HEK293 (cell line): ENCODE data around the gene ZNF319.

Experiments
- CTCF ChIA-PET: fragments of 350-600 bp; formaldehyde crosslinking; extraction: SDS; loops from one replicate; lab custom pipeline; 2021; ENCODE audit warnings: antibody characterized with exemption; lab: Yijun Ruan, JAX
- POLR2A ChIA-PET: fragments of 300-600 bp; formaldehyde crosslinking; extraction: SDS; loops from one replicate; lab custom pipeline; 2020; ENCODE audit warnings: antibody characterized with exemption, inconsistent platforms; lab: Yijun Ruan, JAX
- H3K27ac ChIP-seq: fragments of 200-500 bp; sonication (Bioruptor generic); 2 replicates; pipeline ENCODE4 v1.5.1; 2014; ENCODE audit warnings: low read depth, low read length, control low read depth, inconsistent platforms; ENCODE audit errors: extremely low read depth
- H3K36me3 ChIP-seq, 2 experiments: fragments of 200-500 bp in 1 of 2; sonication (Bioruptor generic) in 1 of 2; 1 replicate in 1 of 2; 2 replicates in 1 of 2; pipeline ENCODE4 v1.5.1; 2014 to 2017; ENCODE audit warnings: inconsistent platforms in 2 of 2, low read length in 2 of 2; ENCODE audit not compliant: control insufficient read depth in 2 of 2, insufficient read depth in 1 of 2
- H3K4me1 ChIP-seq: fragments of 200-500 bp; sonication (Bioruptor generic); 2 replicates; pipeline ENCODE4 v1.5.1; 2014; ENCODE audit warnings: mild to moderate bottlenecking, low read length, inconsistent platforms; ENCODE audit not compliant: control insufficient read depth, insufficient read depth
- H3K4me3 ChIP-seq: 2 replicates; pipeline ENCODE4 v1.5.1; 2011; ENCODE audit warnings: low read depth, mild to moderate bottlenecking, control low read depth, low read length, moderate library complexity
- H3K9me3 ChIP-seq: fragments of 200-500 bp; sonication (Bioruptor generic); 2 replicates; pipeline ENCODE4 v1.5.1; 2014; ENCODE audit warnings: low read depth, low read length, inconsistent platforms; ENCODE audit not compliant: control insufficient read depth, insufficient read depth
- BCL11B ChIP-seq: fragments of 450-650 bp; formaldehyde crosslinking; IDR thresholded peaks from 2 replicates; pipeline ENCODE4 v1.5.1; 2016; ENCODE audit warnings: low read depth, missing biosample characterization, missing genetic modification characterization
- EGR2 ChIP-seq: fragments of 450-650 bp; formaldehyde crosslinking; IDR thresholded peaks from 2 replicates; pipeline ENCODE4 v1.5.1; 2016; ENCODE audit warnings: low read depth, missing biosample characterization, missing genetic modification characterization
- GFI1B ChIP-seq: fragments of 450-650 bp; formaldehyde crosslinking; IDR thresholded peaks from 2 replicates; pipeline ENCODE4 v1.5.1; 2016; ENCODE audit warnings: missing biosample characterization, missing genetic modification characterization
- HOXC10 ChIP-seq: sonication (generic); formaldehyde crosslinking; IDR thresholded peaks from 2 replicates; pipeline ENCODE4 v1.8.1; 2023; ENCODE audit warnings: mild to moderate bottlenecking, missing genetic modification reagents
- KLF10 ChIP-seq: fragments of 450-650 bp; IDR thresholded peaks from 2 replicates; pipeline ENCODE4 v1.5.1; 2018; ENCODE audit warnings: missing biosample characterization, mild to moderate bottlenecking, missing genetic modification characterization
- SCRT2 ChIP-seq: fragments of 450-650 bp; formaldehyde crosslinking; IDR thresholded peaks from 2 replicates; pipeline ENCODE4 v1.5.1; 2016; ENCODE audit warnings: missing biosample characterization, missing genetic modification characterization
- YY2 ChIP-seq: fragments of 450-650 bp; formaldehyde crosslinking; IDR thresholded peaks from 2 replicates; pipeline ENCODE4 v1.5.1; 2016; ENCODE audit warnings: missing biosample characterization, missing genetic modification characterization
- ZBTB17 ChIP-seq: fragments of 450-650 bp; formaldehyde crosslinking; IDR thresholded peaks from 2 replicates; pipeline ENCODE4 v1.5.1; 2016; ENCODE audit warnings: missing biosample characterization, missing genetic modification characterization
- ZBTB8A ChIP-seq: fragments of 450-650 bp; formaldehyde crosslinking; IDR thresholded peaks from 2 replicates; pipeline ENCODE4 v1.5.1; 2016; ENCODE audit warnings: missing biosample characterization, missing genetic modification characterization
- ZFHX2 ChIP-seq: fragments of 450-650 bp; formaldehyde crosslinking; conservative IDR thresholded peaks from 2 replicates; pipeline ENCODE4 v1.5.1; 2016; ENCODE audit warnings: missing biosample characterization, missing genetic modification characterization
- ZNF10 ChIP-seq: fragments of 450-650 bp; formaldehyde crosslinking; IDR thresholded peaks from 2 replicates; pipeline ENCODE4 v1.5.1; 2017; ENCODE audit warnings: missing biosample characterization, missing genetic modification characterization
- ZNF112 ChIP-seq: fragments of 450-650 bp; formaldehyde crosslinking; IDR thresholded peaks from 2 replicates; pipeline ENCODE4 v1.5.0; 2017; ENCODE audit warnings: missing biosample characterization, missing genetic modification characterization
- ZNF214 ChIP-seq: fragments of 450-650 bp; formaldehyde crosslinking; IDR thresholded peaks from 2 replicates; pipeline ENCODE4 v1.5.1; 2017; ENCODE audit warnings: missing biosample characterization, mild to moderate bottlenecking, missing genetic modification characterization, borderline replicate concordance
- ZNF23 ChIP-seq: fragments of 450-650 bp; formaldehyde crosslinking; IDR thresholded peaks from 2 replicates; pipeline ENCODE4 v1.5.1; 2016; ENCODE audit warnings: missing biosample characterization, missing genetic modification characterization, borderline replicate concordance
- ZNF423 ChIP-seq: fragments of 450-650 bp; formaldehyde crosslinking; IDR thresholded peaks from 2 replicates; pipeline ENCODE4 v1.5.1; 2016; ENCODE audit warnings: missing biosample characterization, missing genetic modification characterization
- ZNF473 ChIP-seq: fragments of 450-650 bp; formaldehyde crosslinking; IDR thresholded peaks from 2 replicates; pipeline ENCODE4 v1.5.1; 2017; ENCODE audit warnings: missing biosample characterization, missing genetic modification characterization
- ZNF76 ChIP-seq: fragments of 450-650 bp; formaldehyde crosslinking; IDR thresholded peaks from 2 replicates; pipeline ENCODE4; 2016; ENCODE audit warnings: low read depth, missing biosample characterization, missing genetic modification characterization, borderline replicate concordance
- ZNF776 ChIP-seq: fragments of 450-650 bp; formaldehyde crosslinking; IDR thresholded peaks from 2 replicates; pipeline ENCODE4 v1.5.0; 2017; ENCODE audit warnings: missing biosample characterization, missing genetic modification characterization, borderline replicate concordance
- ZNF792 ChIP-seq: fragments of 450-650 bp; formaldehyde crosslinking; IDR thresholded peaks from 2 replicates; pipeline ENCODE4 v1.5.1; 2016; ENCODE audit warnings: missing biosample characterization, missing genetic modification characterization
- ZNF830 ChIP-seq: fragments of 450-650 bp; IDR thresholded peaks from 2 replicates; pipeline ENCODE4 v1.5.0; 2018; ENCODE audit warnings: missing biosample characterization, missing genetic modification characterization, low read depth, mild to moderate bottlenecking, moderate library complexity
- ZSCAN30 ChIP-seq: fragments of 450-650 bp; IDR thresholded peaks from 2 replicates; pipeline ENCODE4 v1.5.1; 2018; ENCODE audit warnings: missing biosample characterization, mild to moderate bottlenecking, missing genetic modification characterization, moderate library complexity

Gene ZNF319

GRCh38 chr16:58002936-58003335 is 2.5 kb upstream of the ZNF319 start:
- H3K9me3 ChIP-seq = no peaks in the 10 kb centered on the region
- CTCF ChIA-PET = interaction anchor here (1.2 kb wide), 1 partner anchor 246 kb away, joined by 6 read pairs; no protein-coding TSS in a partner anchor
- no peak overlapping the region for H3K4me3 ChIP-seq
- H3K4me1 ChIP-seq = no peaks in the 10 kb centered on the region
- no peak overlapping the region for H3K27ac ChIP-seq
- H3K36me3 ChIP-seq = peaks cover 0 to 45% of the 10 kb centered on the region in 2 experiments; a peak in 2 of 3 replicates
- TF ChIP-seq SCRT2 (tag by site-specific recombination) (0 out of 2 replicates have a peak, but pooled peaks have one; percentile 24), BCL11B (tag by site-specific recombination) (no peak)
- TF ChIP-seq, all 188 proteins: peak for 1
- POLR2A ChIA-PET = no interaction called here

- no peaks in the 10 kb centered on the region for H3K9me3 ChIP-seq
- CTCF ChIA-PET = interaction anchor here (0.6 to 2.6 kb wide), 4 partner anchors 30 to 261 kb away, joined by 3 to 7 read pairs (median 4); no protein-coding TSS in a partner anchor
- H3K36me3 ChIP-seq = peaks cover 0 to 50% of the 10 kb centered on the region in 2 experiments; a peak in 2 of 3 replicates
- TF ChIP-seq ZFHX2 (tag by site-specific recombination) = 0 out of 2 replicates have a peak, but pooled peaks have one; percentile 13
- TF ChIP-seq GFI1B (tag by site-specific recombination) = no peak
- peak; percentile 38; the same call in 1 of the 2 replicates for TF ChIP-seq EGR2
- no peaks in the 10 kb centered on the region for H3K4me1 ChIP-seq
- H3K27ac ChIP-seq = no peak overlapping the region
- POLR2A ChIA-PET = interaction anchor here (1.8 kb wide), 1 partner anchor 119 kb away, joined by 10 read pairs; no protein-coding TSS in a partner anchor
- no peak overlapping the region for H3K4me3 ChIP-seq
Measured at GRCh38 chr16:58002416-58002800, 1.9 kb upstream of the ZNF319 start.

GRCh38 chr16:58001781-58002415 is 1.4 kb upstream of the ZNF319 start:
- H3K9me3 ChIP-seq = no peaks in the 10 kb centered on the region
- peak overlapping the region; percentile 77 for H3K4me3 ChIP-seq
- no peak for TF ChIP-seq ZNF214 (tag by site-specific recombination)
- TF ChIP-seq ZNF23 (tag by site-specific recombination) = no peak
- TF ChIP-seq ZNF776 (tag by site-specific recombination) = no peak
- TF ChIP-seq ZNF10 = no peak
- TF ChIP-seq ZNF423 (tag by site-specific recombination) = no peak
- no peak for TF ChIP-seq YY2 (tag by site-specific recombination)
- no peak for TF ChIP-seq ZNF76 (tag by site-specific recombination)
- TF ChIP-seq ZNF112 (tag by site-specific recombination) = no peak
- no peak for TF ChIP-seq ZNF792 (tag by site-specific recombination)
- TF ChIP-seq HOXC10 (CRISPR knock-in tag) = no peak
- TF ChIP-seq ZSCAN30 = no peak
- TF ChIP-seq KLF10 (tag by site-specific recombination) = no peak
- no peak for TF ChIP-seq ZNF830 (tag by site-specific recombination)
- TF ChIP-seq ZBTB8A (tag by site-specific recombination) = no peak
- no peak for TF ChIP-seq ZNF473 (tag by site-specific recombination)
- no peak for TF ChIP-seq ZBTB17 (tag by site-specific recombination)
- H3K4me1 ChIP-seq = no peaks in the 10 kb centered on the region
- peaks cover 0 to 50% of the 10 kb centered on the region in 2 experiments; a peak in 2 of 3 replicates for H3K36me3 ChIP-seq
- H3K27ac ChIP-seq = no peak overlapping the region
- ChIA-PET POLR2A (interaction anchor here (1.0 to 1.8 kb wide), 5 partner anchors 96 to 267 kb away, joined by 3 to 10 read pairs (median 7); partner anchors contain the start of gene CFAP20), CTCF (interaction anchor here (0.6 to 3.6 kb wide), 6 partner anchors 30 to 261 kb away, joined by 3 to 22 read pairs (median 5); no protein-coding TSS in a partner anchor)
